Fibroblast of the aortic adventitia (primary cell): ENCODE results near the gene EDC3. TPM values are rescaled to one million over a fixed set of nuclear protein-coding genes. Genes with fewer than 3 reads are reported as not detected.

Experiments used
- DNase-seq: peaks from one replicate; pipeline ENCODE4 v3.0.0-alpha.2; 2010; ENCODE audit warnings: low read depth
- H3K4me3 ChIP-seq: 2 replicates; pipeline ENCODE4 v1.5.1; 2011; ENCODE audit warnings: low read depth, mild to moderate bottlenecking, control low read depth, low read length, moderate library complexity
- CTCF ChIP-seq: IDR thresholded peaks from 2 replicates; pipeline ENCODE4 v1.5.1; 2011; ENCODE audit warnings: mild to moderate bottlenecking, low read length, control low read depth, inconsistent platforms; ENCODE audit not compliant: insufficient read depth
- total RNA-seq: library from RNA; depleted of rRNA; stranded (reverse); fragments of >200 nt; gene quantifications from 2 replicates; pipeline ENCODE4 v1.2.3, GENCODE V29; 2012; ENCODE audit warnings: low replicate concordance

The EDC3 gene
- total RNA-seq, 1 donor: 11.3 TPM

GRCh38 chr15:74710319-74711094 is 14.7 kb upstream of the EDC3 start:
- H3K4me3 ChIP-seq: no peak overlapping the region
- TF ChIP-seq CTCF: no peak
- no peak for DNase-seq

- TF ChIP-seq CTCF: no peak
Measured at GRCh38 chr15:74709892-74710291, 14.1 kb upstream of the EDC3 start.

GRCh38 chr15:74709011-74709410 is 13.2 kb upstream of the EDC3 start:
- peak; percentile 12 for DNase-seq
- H3K4me3 ChIP-seq: no peak overlapping the region
- TF ChIP-seq CTCF: no peak

More at GRCh38 chr15:74709892-74710291, 14.1 kb upstream of the EDC3 start:
- H3K4me3 ChIP-seq: no peak overlapping the region
- DNase-seq: no peak

GRCh38 chr15:74696808-74697207 is 984 bp upstream of the EDC3 start:
- TF ChIP-seq CTCF: no peak
- no peak overlapping the region for H3K4me3 ChIP-seq
- DNase-seq: no peak

- no peak for TF ChIP-seq CTCF
- DNase-seq: no peak
- H3K4me3 ChIP-seq: peak overlapping the region; percentile 97
Measured at GRCh38 chr15:74696398-74696729, 540 bp upstream of the EDC3 start.

GRCh38 chr15:74692327-74692726 is 3.5 kb downstream of the EDC3 start:
- DNase-seq: no peak
- no peak overlapping the region for H3K4me3 ChIP-seq
- no peak for TF ChIP-seq CTCF

GRCh38 chr15:74683758-74684157 is 12.1 kb downstream of the EDC3 start:
- TF ChIP-seq CTCF: no peak
- H3K4me3 ChIP-seq: no peak overlapping the region
- DNase-seq: no peak
